ENCODE data around the gene TBC1D22A.

Gene TBC1D22A

GRCh38 chr22:47133061-47133969 lies 370.9 kb downstream of the TBC1D22A start:
- no peak for TF ChIP-seq OSR1 (CRISPR knock-in tag; IDR thresholded peaks at IDR 0.05)
- TF ChIP-seq ESRRG (CRISPR knock-in tag; IDR thresholded peaks at IDR 0.05) = no peak
- TF ChIP-seq TOX (CRISPR knock-in tag; IDR thresholded peaks at IDR 0.05; ENCODE audit: borderline replicate concordance) = no peak
- TF ChIP-seq ZFP3 (CRISPR knock-in tag; IDR thresholded peaks at IDR 0.05) = no peak
- TF ChIP-seq POU6F1 (CRISPR knock-in tag; IDR thresholded peaks at IDR 0.05; ENCODE audit: borderline replicate concordance, low read depth) = no peak
- TF ChIP-seq PATZ1 (CRISPR knock-in tag; IDR thresholded peaks at IDR 0.05; ENCODE audit: borderline replicate concordance) = no peak
- no peak for TF ChIP-seq SNAI2 (CRISPR knock-in tag; IDR thresholded peaks at IDR 0.05)
- no peak for TF ChIP-seq ISL1 (CRISPR knock-in tag; IDR thresholded peaks at IDR 0.05)
- TF ChIP-seq ZNF70 (CRISPR knock-in tag; IDR thresholded peaks at IDR 0.05) = no peak
- no peak for TF ChIP-seq ZC3H10 (CRISPR knock-in tag; IDR thresholded peaks at IDR 0.05)
- no peak for TF ChIP-seq TCF4 (CRISPR knock-in tag; IDR thresholded peaks at IDR 0.05; ENCODE audit: borderline replicate concordance)
- no peak for TF ChIP-seq ZNF565 (CRISPR knock-in tag; conservative IDR thresholded peaks at IDR 0.05; ENCODE audit: low read depth)
- no peak for TF ChIP-seq ARNTL (CRISPR knock-in tag; IDR thresholded peaks at IDR 0.05; ENCODE audit: borderline replicate concordance, low read depth)
- ATAC-seq = no peak

DNA sequence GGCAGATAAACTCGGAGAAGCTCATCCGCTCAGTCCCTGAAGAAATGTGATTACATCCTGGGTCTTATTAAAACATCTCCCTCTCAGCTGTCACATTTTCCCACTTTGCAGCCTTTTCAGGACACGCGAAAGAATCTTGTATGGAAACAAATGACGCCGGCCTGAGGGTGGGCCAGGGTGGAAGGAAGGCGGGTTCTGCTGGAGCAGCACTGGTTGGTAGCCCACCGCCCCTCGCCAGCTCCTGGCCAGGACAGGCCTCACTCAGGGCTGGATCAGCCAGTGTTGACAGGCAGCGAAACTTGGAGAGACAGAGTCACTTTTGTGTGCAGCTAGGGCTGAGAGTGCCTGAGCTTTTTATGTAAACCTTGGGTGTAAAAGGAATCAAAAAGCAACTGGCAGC lies 371.8 kb downstream of the TBC1D22A start:
- TF ChIP-seq ZFP3 (CRISPR knock-in tag; IDR thresholded peaks at IDR 0.05) (no peak), ZFP30 (CRISPR knock-in tag; IDR thresholded peaks at IDR 0.05) (no peak), OSR1 (CRISPR knock-in tag; IDR thresholded peaks at IDR 0.05) (no peak), SNAI2 (CRISPR knock-in tag; IDR thresholded peaks at IDR 0.05) (no peak), RARB (CRISPR knock-in tag; IDR thresholded peaks at IDR 0.05) (no peak), ZC3H10 (CRISPR knock-in tag; IDR thresholded peaks at IDR 0.05) (no peak), ZNF70 (CRISPR knock-in tag; IDR thresholded peaks at IDR 0.05) (no peak), ZNF8 (CRISPR knock-in tag; IDR thresholded peaks at IDR 0.05) (no peak), PATZ1 (CRISPR knock-in tag; IDR thresholded peaks at IDR 0.05; ENCODE audit: borderline replicate concordance) (no peak), GLIS3 (CRISPR knock-in tag; IDR thresholded peaks at IDR 0.05) (no peak), ZNF565 (CRISPR knock-in tag; conservative IDR thresholded peaks at IDR 0.05; ENCODE audit: low read depth) (no peak), POU6F1 (CRISPR knock-in tag; IDR thresholded peaks at IDR 0.05; ENCODE audit: borderline replicate concordance, low read depth) (no peak)
- TF ChIP-seq, protein P1, sequence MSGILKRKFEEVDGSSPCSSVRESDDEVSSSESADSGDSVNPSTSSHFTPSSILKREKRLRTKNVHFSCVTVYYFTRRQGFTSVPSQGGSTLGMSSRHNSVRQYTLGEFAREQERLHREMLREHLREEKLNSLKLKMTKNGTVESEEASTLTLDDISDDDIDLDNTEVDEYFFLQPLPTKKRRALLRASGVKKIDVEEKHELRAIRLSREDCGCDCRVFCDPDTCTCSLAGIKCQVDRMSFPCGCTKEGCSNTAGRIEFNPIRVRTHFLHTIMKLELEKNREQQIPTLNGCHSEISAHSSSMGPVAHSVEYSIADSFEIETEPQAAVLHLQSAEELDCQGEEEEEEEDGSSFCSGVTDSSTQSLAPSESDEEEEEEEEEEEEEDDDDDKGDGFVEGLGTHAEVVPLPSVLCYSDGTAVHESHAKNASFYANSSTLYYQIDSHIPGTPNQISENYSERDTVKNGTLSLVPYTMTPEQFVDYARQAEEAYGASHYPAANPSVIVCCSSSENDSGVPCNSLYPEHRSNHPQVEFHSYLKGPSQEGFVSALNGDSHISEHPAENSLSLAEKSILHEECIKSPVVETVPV (CRISPR knock-in tag; IDR thresholded peaks at IDR 0.05) = no peak
- no peak for ATAC-seq

DNA sequence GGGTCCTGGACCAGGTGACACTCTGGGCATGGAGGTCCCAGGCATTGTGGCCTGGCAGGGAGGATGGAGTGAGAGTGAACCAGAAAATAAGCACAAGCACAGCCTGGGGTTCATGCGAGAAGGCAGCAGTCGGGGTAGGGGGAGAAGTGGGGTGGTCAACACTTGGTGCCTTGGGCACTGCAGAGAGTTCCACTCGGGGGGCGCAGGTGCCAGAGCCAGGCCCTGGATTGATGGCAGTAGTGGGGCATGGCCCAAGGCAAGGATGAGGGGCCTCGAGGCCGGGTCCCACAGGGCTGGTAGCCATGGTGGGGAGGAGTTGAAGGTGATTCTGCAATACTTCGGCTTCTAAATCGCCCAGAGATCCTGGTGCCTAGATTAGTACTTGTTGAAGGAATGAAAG lies 372.9 kb downstream of the TBC1D22A start:
- ATAC-seq = no peak
- TF ChIP-seq PPARA (CRISPR knock-in tag; IDR thresholded peaks at IDR 0.05; ENCODE audit: borderline replicate concordance) = no peak
- no peak for TF ChIP-seq ZNF8 (CRISPR knock-in tag; IDR thresholded peaks at IDR 0.05)
- TF ChIP-seq CSDC2 (CRISPR knock-in tag; IDR thresholded peaks at IDR 0.05) = no peak
- no peak for TF ChIP-seq ZC3H10 (CRISPR knock-in tag; IDR thresholded peaks at IDR 0.05)
- no peak for TF ChIP-seq RARB (CRISPR knock-in tag; IDR thresholded peaks at IDR 0.05)
- TF ChIP-seq SNAI2 (CRISPR knock-in tag; IDR thresholded peaks at IDR 0.05) = no peak
